ENCODE data around the gene FIBCD1.

Gene FIBCD1

DNA sequence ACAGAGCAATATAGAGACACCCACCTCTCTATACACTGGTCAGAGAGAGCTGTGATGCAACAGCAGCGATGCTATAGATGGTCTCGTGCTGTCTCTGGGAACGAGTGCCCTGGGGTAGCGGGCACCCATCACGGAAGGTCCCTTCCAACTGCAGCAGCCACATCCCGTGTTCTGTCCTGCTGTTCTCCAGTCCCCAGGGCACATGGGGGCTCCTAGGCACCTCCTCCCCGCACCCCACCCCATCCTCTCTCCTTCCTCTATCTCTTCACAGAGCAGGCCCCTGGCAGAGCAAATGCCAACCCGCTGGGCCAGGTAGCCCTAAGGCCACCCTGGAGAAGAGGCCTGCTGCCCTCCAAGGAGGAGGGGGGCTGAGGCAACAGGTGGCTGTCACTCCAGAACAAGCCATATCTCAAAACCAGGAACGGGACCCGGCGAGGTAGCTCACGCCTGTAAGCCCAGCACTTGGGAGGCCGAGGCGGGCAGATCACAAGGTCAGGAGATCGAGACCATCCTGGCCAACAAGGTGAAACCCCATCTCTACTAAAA lies 8.2 kb downstream of the FIBCD1 start:
- no peak overlapping the region for H3K4me3 ChIP-seq (ENCODE audit: low read length)
- no peak for DNase-seq (ENCODE audit: low read depth)
- TF ChIP-seq, protein P1, sequence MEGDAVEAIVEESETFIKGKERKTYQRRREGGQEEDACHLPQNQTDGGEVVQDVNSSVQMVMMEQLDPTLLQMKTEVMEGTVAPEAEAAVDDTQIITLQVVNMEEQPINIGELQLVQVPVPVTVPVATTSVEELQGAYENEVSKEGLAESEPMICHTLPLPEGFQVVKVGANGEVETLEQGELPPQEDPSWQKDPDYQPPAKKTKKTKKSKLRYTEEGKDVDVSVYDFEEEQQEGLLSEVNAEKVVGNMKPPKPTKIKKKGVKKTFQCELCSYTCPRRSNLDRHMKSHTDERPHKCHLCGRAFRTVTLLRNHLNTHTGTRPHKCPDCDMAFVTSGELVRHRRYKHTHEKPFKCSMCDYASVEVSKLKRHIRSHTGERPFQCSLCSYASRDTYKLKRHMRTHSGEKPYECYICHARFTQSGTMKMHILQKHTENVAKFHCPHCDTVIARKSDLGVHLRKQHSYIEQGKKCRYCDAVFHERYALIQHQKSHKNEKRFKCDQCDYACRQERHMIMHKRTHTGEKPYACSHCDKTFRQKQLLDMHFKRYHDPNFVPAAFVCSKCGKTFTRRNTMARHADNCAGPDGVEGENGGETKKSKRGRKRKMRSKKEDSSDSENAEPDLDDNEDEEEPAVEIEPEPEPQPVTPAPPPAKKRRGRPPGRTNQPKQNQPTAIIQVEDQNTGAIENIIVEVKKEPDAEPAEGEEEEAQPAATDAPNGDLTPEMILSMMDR (conservative IDR thresholded peaks at IDR 0.05; ENCODE audit: low read length): no peak

DNA sequence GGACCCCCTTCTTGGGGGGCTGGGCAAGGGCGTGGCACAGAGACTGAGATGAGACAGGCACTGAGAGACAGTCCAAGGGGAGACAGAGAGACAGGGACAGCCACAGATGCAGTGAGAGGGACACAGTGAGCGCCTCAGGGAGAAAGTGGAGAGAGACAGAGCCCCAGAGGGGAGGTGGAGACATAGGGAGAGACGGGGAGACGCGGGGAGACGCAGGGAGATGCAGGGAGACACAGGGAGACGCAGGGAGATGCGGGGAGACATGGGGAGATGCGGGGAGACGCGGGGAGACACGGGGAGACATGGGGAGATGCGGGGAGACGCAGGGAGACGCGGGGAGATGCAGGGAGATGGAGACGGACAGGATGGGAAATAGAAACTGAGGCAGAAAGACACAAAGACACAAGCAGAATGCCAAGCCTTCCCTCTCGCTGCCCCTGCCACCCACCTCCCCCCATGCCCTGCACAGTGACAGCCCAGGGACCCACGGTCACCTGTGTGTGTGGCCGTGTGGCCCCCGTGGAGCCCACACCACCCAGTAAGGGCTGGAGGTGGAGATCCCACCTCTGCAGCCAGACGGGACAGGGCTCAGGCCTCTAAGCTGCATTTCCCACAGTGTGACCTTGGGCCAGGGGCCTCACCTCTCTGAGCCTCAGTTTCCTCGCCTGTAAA lies 8.8 kb downstream of the FIBCD1 start:
- TF ChIP-seq, protein P1 (conservative IDR thresholded peaks at IDR 0.05; ENCODE audit: low read length): no peak
- H3K4me3 ChIP-seq (ENCODE audit: low read length): no peak overlapping the region
- no peak for DNase-seq (ENCODE audit: low read depth)

DNA sequence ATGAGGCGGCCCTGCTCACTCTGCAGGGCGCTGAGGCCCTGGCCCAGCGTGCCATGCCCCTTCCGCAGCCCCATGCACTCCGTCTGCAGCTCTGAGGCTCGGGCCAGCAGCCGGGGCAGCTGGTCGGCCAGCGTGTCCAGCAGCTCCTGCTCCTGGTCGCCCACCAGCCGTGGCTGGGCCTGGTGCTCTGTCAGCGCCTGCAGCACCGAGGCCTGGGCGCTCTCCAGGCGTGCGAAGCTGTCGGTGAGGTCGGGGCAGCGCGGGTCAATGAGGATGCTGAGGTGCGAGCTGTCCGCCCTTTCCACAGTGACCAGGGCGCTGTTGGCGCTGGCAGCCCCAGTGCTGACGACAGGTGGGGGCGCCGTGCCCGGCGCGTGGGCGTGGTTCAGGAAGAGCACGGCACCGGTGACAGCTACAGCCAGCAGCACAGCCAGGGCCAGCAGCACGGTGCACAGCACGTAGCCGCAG lies 9.4 kb downstream of the FIBCD1 start:
- TF ChIP-seq, protein P1 (conservative IDR thresholded peaks at IDR 0.05; ENCODE audit: low read length): no peak
- no peak overlapping the region for H3K4me3 ChIP-seq (ENCODE audit: low read length)
- no peak for DNase-seq (ENCODE audit: low read depth)

DNA sequence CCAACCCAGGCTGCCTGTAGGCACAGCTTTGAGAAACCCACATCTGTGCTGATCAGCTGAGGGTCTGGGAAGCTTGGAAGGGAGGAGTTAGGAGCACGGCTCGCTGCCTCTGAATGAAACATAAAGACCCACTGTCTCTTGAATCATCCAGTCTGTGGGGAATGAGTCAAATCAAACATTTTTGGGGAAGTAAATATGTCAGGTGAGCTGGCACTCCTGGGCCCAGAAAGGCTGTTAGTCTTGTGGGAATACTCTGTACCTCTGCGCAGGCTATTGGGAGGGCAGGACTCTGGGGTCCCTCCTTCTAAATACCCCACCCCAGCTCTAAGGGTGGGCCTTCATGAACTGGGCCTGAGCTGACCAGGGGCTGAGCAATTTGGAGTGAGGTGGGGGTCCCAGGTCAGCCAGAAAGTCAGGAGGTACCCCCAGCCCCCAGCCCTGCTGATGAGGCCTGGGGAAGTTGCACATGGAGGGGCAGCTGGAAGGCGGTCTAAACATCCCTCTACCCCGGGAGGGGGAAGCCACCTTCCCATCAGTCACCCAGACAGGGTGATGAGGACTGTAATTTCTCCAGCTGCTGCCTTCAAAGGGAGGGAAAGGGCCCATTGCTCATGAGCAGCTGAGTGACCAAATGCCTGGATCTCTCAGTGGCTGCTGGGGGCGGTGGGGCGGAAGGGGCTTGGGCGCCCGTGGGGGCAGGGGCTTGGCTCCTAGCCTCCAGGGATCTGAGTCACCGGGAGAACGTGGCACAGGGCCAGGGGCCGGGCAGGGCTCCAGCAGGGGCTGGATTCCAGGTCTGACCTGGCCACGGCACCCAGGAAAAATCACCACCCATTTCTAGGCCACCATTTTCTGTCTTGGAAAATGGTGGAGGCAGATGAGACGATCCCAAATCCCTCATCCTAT lies 10.8 kb downstream of the FIBCD1 start:
- DNase-seq (ENCODE audit: low read depth): no peak
- TF ChIP-seq, protein P1 (conservative IDR thresholded peaks at IDR 0.05; ENCODE audit: low read length): no peak
- no peak overlapping the region for H3K4me3 ChIP-seq (ENCODE audit: low read length)

DNA sequence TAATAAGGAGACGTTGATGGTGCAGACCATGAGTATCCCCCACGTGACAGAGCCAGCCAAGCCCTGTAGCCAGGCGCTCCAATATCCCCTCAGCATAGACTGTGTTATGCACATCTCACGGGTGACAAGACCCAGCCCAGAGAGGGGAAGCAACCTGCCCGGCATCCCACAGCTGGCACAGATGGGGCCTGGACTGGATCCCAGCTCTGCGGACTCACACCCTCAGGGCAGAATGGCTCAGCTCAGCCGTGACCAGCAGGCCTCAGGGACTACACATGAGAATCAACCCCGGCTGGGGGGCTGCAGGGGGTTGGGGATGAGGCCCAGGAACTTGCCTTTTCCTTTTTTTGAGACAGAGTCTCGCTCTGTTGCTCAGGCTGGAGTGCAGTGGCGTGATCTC lies 11.7 kb downstream of the FIBCD1 start:
- no peak overlapping the region for H3K4me3 ChIP-seq (ENCODE audit: low read length)
- TF ChIP-seq, protein P1 (conservative IDR thresholded peaks at IDR 0.05; ENCODE audit: low read length): no peak
- DNase-seq (ENCODE audit: low read depth): no peak

DNA sequence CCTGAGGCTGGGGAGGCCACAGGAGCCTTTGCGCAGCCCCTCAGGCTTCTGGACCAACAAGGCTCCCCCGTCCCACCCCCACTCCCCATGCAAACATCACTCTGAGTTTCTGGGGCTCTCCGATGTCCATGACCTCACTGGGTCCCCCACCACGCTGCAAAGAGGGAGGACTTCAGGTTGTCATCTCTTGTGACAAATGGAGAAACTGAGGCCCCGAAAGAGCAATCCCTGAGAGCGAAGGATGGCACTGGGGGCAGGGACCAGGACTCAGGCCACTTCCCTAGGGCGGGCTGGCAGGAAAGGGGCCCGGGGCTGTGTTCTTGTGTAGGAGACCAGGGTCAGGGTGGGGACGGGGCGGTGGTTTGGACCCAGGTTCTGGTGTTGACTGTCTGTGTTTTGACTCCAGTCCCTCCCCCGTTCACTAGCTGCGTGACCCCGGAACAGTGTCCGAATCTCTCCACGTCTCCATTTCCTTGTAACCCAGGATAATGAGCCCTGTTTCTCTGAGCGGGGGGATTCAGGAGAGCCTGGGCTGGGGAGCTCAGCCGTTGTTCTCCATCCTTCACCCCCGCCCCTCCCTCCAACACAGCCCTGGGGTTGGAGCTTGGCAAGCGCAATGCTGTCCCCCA lies 13.9 kb downstream of the FIBCD1 start:
- no peak overlapping the region for H3K4me3 ChIP-seq (ENCODE audit: low read length)
- TF ChIP-seq, protein P1 (conservative IDR thresholded peaks at IDR 0.05; ENCODE audit: low read length): no peak
- DNase-seq (ENCODE audit: low read depth): no peak
